Naive thymus-derived CD4-positive, alpha-beta T cell (primary cell): ENCODE data around the gene ATP6V0C. TPM values are rescaled to one million over a fixed set of nuclear protein-coding genes. Genes with fewer than 3 reads are reported as not detected.
"Not testable (repeated sequence)": the region's sequence is repeated elsewhere in the genome, so short reads cannot be mapped to it uniquely, and the experiment has no call there.

Source experiments
- ATAC-seq: fragments of 150-1000 bp; cut with Tn5 transposase; 2 replicates; pipeline ENCODE4 v1.10.0; 2021; ENCODE audit warnings: mild to moderate bottlenecking, moderate library complexity
- CTCF ChIA-PET: fragments of 350-600 bp; sonication (Branson Sonifier 250); formaldehyde crosslinking; loops from one replicate; lab custom pipeline; 2021; ENCODE audit warnings: antibody characterized with exemption; lab: Charles Lee
- POLR2A ChIA-PET: fragments of 350-600 bp; sonication (Branson Sonifier 250); formaldehyde crosslinking; loops from one replicate; lab custom pipeline; 2021; ENCODE audit warnings: antibody characterized with exemption, inconsistent platforms; lab: Charles Lee
- DNase-seq, 9 donors: peaks; one replicate each; pipeline versions ENCODE4 v3.0.0 to v3.0.0-alpha.2; 2020 to 2022; ENCODE audit warnings: mixed read lengths in 1 of 9
- H3K27ac ChIP-seq: one replicate; pipeline ENCODE4 v1.7.0; 2013; ENCODE audit warnings: mild to moderate bottlenecking, low read depth, low read length, moderate library complexity
- H3K27me3 ChIP-seq, 2 donors: one replicate each; pipeline ENCODE4 v1.7.0; 2013; ENCODE audit warnings: low read length in 2 of 2, mild to moderate bottlenecking in 2 of 2, moderate library complexity in 2 of 2; ENCODE audit not compliant: control insufficient read depth in 2 of 2, insufficient read depth in 2 of 2
- H3K36me3 ChIP-seq, 3 experiments: 1 replicate in 2 of 3; 2 replicates in 1 of 3; pipeline ENCODE4 v1.7.0; 2013; ENCODE audit warnings: low read length in 3 of 3, mild to moderate bottlenecking in 3 of 3, moderate library complexity in 1 of 3; ENCODE audit not compliant: insufficient read depth in 3 of 3, control insufficient read depth in 2 of 3
- H3K4me1 ChIP-seq, 2 donors: one replicate each; pipeline ENCODE4 v1.7.0; 2013; ENCODE audit warnings: low read length in 2 of 2, mild to moderate bottlenecking in 2 of 2, moderate library complexity in 1 of 2; ENCODE audit not compliant: control insufficient read depth in 2 of 2, insufficient read depth in 2 of 2
- H3K4me3 ChIP-seq: 2 replicates; pipeline ENCODE4 v1.7.0; 2013; ENCODE audit warnings: mild to moderate bottlenecking, low read length
- H3K9me3 ChIP-seq, 3 experiments: 1 replicate in 2 of 3; 2 replicates in 1 of 3; pipeline ENCODE4 v1.7.0; 2013; ENCODE audit warnings: low read length in 3 of 3; ENCODE audit not compliant: control insufficient read depth in 2 of 3
- H3K27ac Mint-ChIP-seq, 9 donors: one replicate each; pipeline ENCODE4 v1.8.0; 2020 to 2022; ENCODE audit warnings: mixed read lengths in 9 of 9, mild to moderate bottlenecking in 8 of 9, moderate library complexity in 5 of 9, inconsistent platforms in 2 of 9
- H3K27me3 Mint-ChIP-seq, 5 donors: one replicate each; pipeline ENCODE4 v1.8.0; 2021 to 2022; ENCODE audit warnings: mixed read lengths in 5 of 5, mild to moderate bottlenecking in 1 of 5
- H3K36me3 Mint-ChIP-seq, 5 donors: one replicate each; pipeline ENCODE4 v1.8.0; 2020 to 2022; ENCODE audit warnings: mixed read lengths in 5 of 5, mild to moderate bottlenecking in 3 of 5, inconsistent platforms in 1 of 5
- H3K4me1 Mint-ChIP-seq, 7 donors: one replicate each; pipeline ENCODE4 v1.8.0; 2020 to 2022; ENCODE audit warnings: mixed read lengths in 7 of 7, mild to moderate bottlenecking in 3 of 7, inconsistent platforms in 1 of 7
- H3K4me3 Mint-ChIP-seq, 10 donors: one replicate each; pipeline ENCODE4 v1.8.0; 2020 to 2022; ENCODE audit warnings: mild to moderate bottlenecking in 10 of 10, mixed read lengths in 10 of 10, moderate library complexity in 6 of 10, inconsistent platforms in 2 of 10
- H3K9me3 Mint-ChIP-seq, 11 donors: one replicate each; pipeline ENCODE4 v1.8.0; 2020 to 2022; ENCODE audit warnings: mixed read lengths in 11 of 11, mild to moderate bottlenecking in 4 of 11, inconsistent platforms in 1 of 11, moderate library complexity in 1 of 11
- intact Hi-C, 2 donors: fragments of 100-400 bp; cut with micrococcal nuclease; formaldehyde crosslinking; loops; one replicate each; pipeline ENCODE4 v1.15.1; 2023
- polyA plus RNA-seq, 2 donors: library from polyadenylated mRNA; unstranded; fragments of 300-500 nt; fragmentation: Illumina TruSeq; gene quantifications; one replicate each; pipeline ENCODE4 v1.2.3, GENCODE V29; 2021
- total RNA-seq, 6 experiments: library from RNA in 5 of 6; stranded (reverse) in 5 of 6; gene quantifications; 1 replicate in 5 of 6; 2 replicates in 1 of 6; pipeline ENCODE4 v1.2.3 and lab custom pipeline; 2021 to 2026

The ATP6V0C gene
- total and polyA plus RNA-seq, 7 experiments from 2014 or later = 76.5 to 303 (median 108) TPM

DNA sequence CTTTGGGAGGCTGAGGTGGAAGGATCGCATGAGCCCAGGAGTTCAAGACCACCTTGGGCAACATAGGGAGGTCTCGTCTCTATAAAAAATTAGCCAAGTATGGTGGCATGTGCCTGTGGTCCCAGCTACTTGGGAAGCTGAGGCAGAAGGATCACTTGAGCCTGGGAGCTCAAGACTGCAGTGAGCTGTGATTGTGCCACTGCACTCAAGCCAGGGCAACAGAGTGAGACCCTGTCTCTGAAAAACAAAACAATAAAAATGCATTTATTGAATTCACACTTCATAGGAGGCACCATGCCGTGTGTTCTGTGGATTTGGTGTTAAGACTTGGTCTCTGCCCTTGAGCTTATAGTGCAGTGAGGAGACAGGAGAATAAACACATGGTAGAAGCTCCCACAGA, 36.4 kb upstream of the ATP6V0C start:
- Histone ChIP-seq H3K4me1 (peaks cover 7 to 12% of the 10 kb centered on the region in 2 donors), H3K9me3 (no peaks in the 10 kb centered on the region), H3K36me3 (no peaks in the 10 kb centered on the region), H3K27ac (no peak overlapping the region), H3K4me3 (no peak overlapping the region), H3K27me3 (peaks cover 4 to 5% of the 10 kb centered on the region in 2 donors)
- Mint-ChIP-seq H3K27me3 (peaks cover 0 to 19% (median 6%) of the 10 kb centered on the region in 5 donors), H3K36me3 (peaks cover 0 to 1% (median 0%) of the 10 kb centered on the region in 5 donors), H3K4me1 (peaks cover 13 to 41% (median 16%) of the 10 kb centered on the region in 7 donors), H3K4me3 (peak overlapping the region in 1 of 10 donors; percentile 7), H3K9me3 (no peaks in the 10 kb centered on the region), H3K27ac (no peak overlapping the region)
- CTCF ChIA-PET = no interaction called here
- DNase-seq = no peak
- ATAC-seq = no peak
- POLR2A ChIA-PET = no interaction called here
- intact Hi-C loops = no loop called here

- no peak overlapping the region for H3K27ac Mint-ChIP-seq
- H3K36me3 Mint-ChIP-seq = no peaks in the 10 kb centered on the region
- no peaks in the 10 kb centered on the region for H3K9me3 ChIP-seq
- CTCF ChIA-PET = no interaction called here
- DNase-seq (no peak), ATAC-seq (no peak)
- H3K27ac ChIP-seq = no peak overlapping the region
- intact Hi-C loops = no loop called here
- H3K9me3 Mint-ChIP-seq = no peaks in the 10 kb centered on the region
- H3K36me3 ChIP-seq = no peaks in the 10 kb centered on the region
- H3K27me3 ChIP-seq = no peaks in the 10 kb centered on the region
- H3K4me3 Mint-ChIP-seq = no peak overlapping the region
- H3K4me1 Mint-ChIP-seq = peaks cover 11 to 44% (median 16%) of the 10 kb centered on the region in 7 donors
- POLR2A ChIA-PET = interaction anchor here (0.6 kb wide), 1 partner anchor 10 kb away, joined by 3 read pairs; no protein-coding TSS in a partner anchor
- peaks cover 0 to 13% (median under 1%) of the 10 kb centered on the region in 5 donors for H3K27me3 Mint-ChIP-seq
- H3K4me1 ChIP-seq = peaks cover 6 to 12% of the 10 kb centered on the region in 2 donors
- H3K4me3 ChIP-seq = no peak overlapping the region
Observed at GRCh38 chr16:2478279-2478678, 35.5 kb upstream of the ATP6V0C start.

DNA sequence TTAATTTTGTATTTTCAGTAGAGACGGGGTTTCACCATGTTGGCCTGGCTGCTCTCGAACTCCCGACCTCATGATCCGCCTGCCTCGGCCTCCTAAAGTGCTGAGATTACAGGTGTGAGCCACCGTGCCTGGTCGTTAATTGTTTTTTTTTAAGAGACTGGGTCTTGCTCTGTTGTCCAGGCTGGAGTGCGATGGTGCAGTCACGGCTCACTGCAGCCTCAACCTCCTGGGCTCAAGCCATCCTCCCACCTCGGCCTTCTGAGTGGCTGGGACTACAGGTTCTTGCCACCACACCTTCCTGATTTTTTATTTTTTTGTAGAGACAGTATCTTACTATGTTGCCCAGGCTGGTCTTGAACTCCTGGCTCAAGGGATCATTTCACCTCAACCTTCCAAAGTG, 33.8 kb upstream of the ATP6V0C start:
- ATAC-seq, H3K4me3 ChIP-seq, H3K36me3 Mint-ChIP-seq, H3K4me3 Mint-ChIP-seq, POLR2A ChIA-PET, H3K9me3 ChIP-seq, H3K36me3 ChIP-seq, H3K27ac Mint-ChIP-seq, DNase-seq, CTCF ChIA-PET, intact Hi-C loops, H3K27ac ChIP-seq, H3K9me3 Mint-ChIP-seq, H3K27me3 ChIP-seq: not testable (repeated sequence)
- peaks cover 6 to 12% of the 10 kb centered on the region in 2 donors for H3K4me1 ChIP-seq
- Mint-ChIP-seq H3K4me1 (peaks cover 9 to 45% (median 16%) of the 10 kb centered on the region in 7 donors), H3K27me3 (peaks cover 0 to 11% (median 0%) of the 10 kb centered on the region in 5 donors)

- Mint-ChIP-seq H3K27ac (no peak overlapping the region), H3K27me3 (peaks cover 0 to 9% (median 0%) of the 10 kb centered on the region in 5 donors), H3K36me3 (no peaks in the 10 kb centered on the region), H3K9me3 (no peaks in the 10 kb centered on the region), H3K4me3 (no peak overlapping the region), H3K4me1 (peaks cover 6 to 42% (median 15%) of the 10 kb centered on the region in 7 donors)
- intact Hi-C loops = no loop called here
- ATAC-seq = no peak
- POLR2A ChIA-PET = no interaction called here
- Histone ChIP-seq H3K36me3 (no peaks in the 10 kb centered on the region), H3K27me3 (no peaks in the 10 kb centered on the region), H3K4me3 (no peak overlapping the region), H3K27ac (no peak overlapping the region), H3K9me3 (no peaks in the 10 kb centered on the region), H3K4me1 (peaks cover 3 to 8% of the 10 kb centered on the region in 2 donors)
- CTCF ChIA-PET = no interaction called here
- no peak for DNase-seq
Observed at GRCh38 chr16:2480948-2481347, 32.8 kb upstream of the ATP6V0C start.

GRCh38 chr16:2481676-2482075, 32.1 kb upstream of the ATP6V0C start:
- Mint-ChIP-seq H3K9me3 (no peaks in the 10 kb centered on the region), H3K4me1 (peaks cover under 1 to 39% (median 9%) of the 10 kb centered on the region in 7 donors), H3K27me3 (peaks cover 0 to 3% (median 0%) of the 10 kb centered on the region in 5 donors), H3K4me3 (no peak overlapping the region), H3K27ac (no peak overlapping the region), H3K36me3 (no peaks in the 10 kb centered on the region)
- Histone ChIP-seq H3K27me3 (no peaks in the 10 kb centered on the region), H3K4me1 (peaks cover 4 to 5% of the 10 kb centered on the region in 2 donors), H3K27ac (no peak overlapping the region), H3K4me3 (no peak overlapping the region), H3K9me3 (no peaks in the 10 kb centered on the region), H3K36me3 (no peaks in the 10 kb centered on the region)
- POLR2A ChIA-PET = no interaction called here
- DNase-seq (no peak), ATAC-seq (no peak)
- CTCF ChIA-PET = no interaction called here
- intact Hi-C loops = no loop called here

DNA sequence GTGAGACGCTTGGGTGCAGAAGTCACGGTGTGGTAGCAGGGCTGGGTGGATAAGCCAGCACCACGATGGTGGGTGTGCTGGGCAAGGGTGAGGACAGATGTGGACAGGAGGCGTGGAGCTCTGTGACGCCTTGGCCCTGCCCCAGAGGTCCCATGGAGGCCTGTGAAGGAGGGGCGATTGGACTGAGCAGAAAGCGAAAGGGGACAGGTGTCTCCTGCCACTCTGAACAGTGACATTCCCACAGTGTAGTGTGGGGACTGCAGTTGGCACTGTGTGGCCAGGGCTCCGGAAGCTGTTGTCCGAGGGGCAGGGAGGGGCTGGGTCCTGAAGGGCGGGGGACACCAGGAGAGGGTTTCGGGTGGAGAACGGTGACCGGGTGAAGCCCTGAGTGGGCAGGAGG, 31.5 kb upstream of the ATP6V0C start:
- CTCF ChIA-PET = no interaction called here
- no peak for ATAC-seq
- POLR2A ChIA-PET = no interaction called here
- H3K4me1 Mint-ChIP-seq = peaks cover 7 to 40% (median 11%) of the 10 kb centered on the region in 7 donors
- Histone ChIP-seq H3K9me3 (no peaks in the 10 kb centered on the region), H3K4me1 (peaks cover 7 to 10% of the 10 kb centered on the region in 2 donors), H3K36me3 (no peaks in the 10 kb centered on the region), H3K4me3 (no peak overlapping the region), H3K27ac (no peak overlapping the region), H3K27me3 (no peaks in the 10 kb centered on the region)
- H3K4me3 Mint-ChIP-seq = no peak overlapping the region
- H3K27me3 Mint-ChIP-seq = peaks cover 0 to 3% (median 0%) of the 10 kb centered on the region in 5 donors
- H3K36me3 Mint-ChIP-seq = no peaks in the 10 kb centered on the region
- H3K9me3 Mint-ChIP-seq = no peaks in the 10 kb centered on the region
- no peak overlapping the region for H3K27ac Mint-ChIP-seq
- intact Hi-C loops = no loop called here
- DNase-seq = no peak
